ENCODE results near the gene FAM89A.
A peak's percentile ranks its signal among the peaks of the same experiment; 100 is the strongest.
"Not testable (repeated sequence)": the region's sequence is repeated elsewhere in the genome, so short reads cannot be mapped to it uniquely, and the experiment has no call there.

The FAM89A gene

DNA sequence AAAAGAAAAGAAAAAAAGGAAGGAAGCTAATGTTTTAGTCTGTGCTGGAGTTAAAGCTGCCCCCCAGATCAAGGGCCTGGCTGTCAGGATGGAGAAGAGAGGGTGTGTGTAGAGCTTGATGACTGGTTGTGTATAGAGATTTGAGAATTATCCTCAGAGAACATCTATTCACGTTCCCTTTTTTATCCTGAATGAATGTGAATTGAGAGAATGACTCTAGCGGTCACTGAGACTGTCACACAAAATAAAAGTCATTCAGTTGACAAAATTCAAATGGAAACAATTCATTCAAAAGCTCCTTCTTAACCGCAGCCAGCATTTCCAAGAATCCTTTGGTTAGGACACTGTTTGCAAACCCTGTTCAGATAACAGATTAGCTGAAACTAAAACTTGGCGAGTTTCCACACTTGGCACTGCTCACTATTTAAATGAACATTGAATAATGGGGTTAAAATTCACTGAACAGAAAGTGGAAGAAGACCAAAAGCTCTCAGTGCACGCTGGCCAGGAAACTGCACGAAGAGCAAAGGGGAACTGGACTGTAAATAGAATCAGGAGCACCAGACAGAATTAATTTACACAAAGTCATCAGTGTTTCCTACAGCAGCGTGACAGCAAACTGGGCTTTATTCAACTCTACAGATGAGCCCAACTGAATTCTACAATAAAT is 13.6 kb upstream of the FAM89A start:
- peak; percentile 33 for DNase-seq

- no peak for DNase-seq
Measured at GRCh38 chr1:231052777-231053176, 12.7 kb upstream of the FAM89A start.

DNA sequence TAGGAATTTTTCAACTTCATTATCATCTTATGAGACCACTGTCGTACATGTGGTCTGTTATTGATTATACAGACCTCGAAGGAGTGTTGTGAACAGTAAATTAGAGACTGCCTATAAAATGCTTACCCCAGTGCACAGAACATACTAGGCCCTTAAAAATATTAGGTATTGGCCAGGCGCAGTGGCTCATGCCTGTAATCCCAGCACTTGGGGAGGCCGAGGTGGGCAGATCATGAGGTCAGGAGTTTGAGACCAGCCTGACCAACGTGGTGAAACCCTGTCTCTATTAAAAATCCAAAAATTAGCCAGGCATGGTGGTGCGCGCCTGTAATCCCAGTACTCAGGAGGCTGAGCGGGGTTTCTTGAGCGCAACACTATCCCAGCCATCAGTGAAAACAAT is 10.9 kb upstream of the FAM89A start:
- DNase-seq = not testable (repeated sequence)

- DNase-seq = no peak
Measured at GRCh38 chr1:231050395-231050794, 10.3 kb upstream of the FAM89A start.

GRCh38 chr1:231049121-231049979 is 9.3 kb upstream of the FAM89A start:
- DNase-seq = no peak

DNA sequence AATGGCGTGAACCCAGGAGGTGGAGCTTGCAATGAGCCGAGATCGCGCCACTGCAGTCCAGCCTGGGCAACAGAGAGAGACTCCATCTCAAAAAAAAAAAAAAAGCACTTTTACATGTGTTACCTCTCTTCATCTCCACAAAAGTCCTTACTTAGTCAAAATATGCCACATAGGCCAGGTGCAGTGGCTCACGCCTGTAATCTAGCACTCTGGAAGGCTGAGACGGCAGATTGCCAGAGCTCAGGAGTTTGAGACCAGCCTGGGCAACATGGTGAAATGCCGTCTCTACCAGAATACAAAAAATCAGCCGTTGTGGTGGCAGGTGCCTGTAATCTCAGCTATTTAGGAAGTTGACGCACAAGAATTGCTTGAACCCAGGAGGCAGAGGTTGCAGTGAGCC is 8.4 kb upstream of the FAM89A start:
- not testable (repeated sequence) for DNase-seq

- not testable (repeated sequence) for DNase-seq
Measured at GRCh38 chr1:231047529-231047928, 7.5 kb upstream of the FAM89A start.

DNA sequence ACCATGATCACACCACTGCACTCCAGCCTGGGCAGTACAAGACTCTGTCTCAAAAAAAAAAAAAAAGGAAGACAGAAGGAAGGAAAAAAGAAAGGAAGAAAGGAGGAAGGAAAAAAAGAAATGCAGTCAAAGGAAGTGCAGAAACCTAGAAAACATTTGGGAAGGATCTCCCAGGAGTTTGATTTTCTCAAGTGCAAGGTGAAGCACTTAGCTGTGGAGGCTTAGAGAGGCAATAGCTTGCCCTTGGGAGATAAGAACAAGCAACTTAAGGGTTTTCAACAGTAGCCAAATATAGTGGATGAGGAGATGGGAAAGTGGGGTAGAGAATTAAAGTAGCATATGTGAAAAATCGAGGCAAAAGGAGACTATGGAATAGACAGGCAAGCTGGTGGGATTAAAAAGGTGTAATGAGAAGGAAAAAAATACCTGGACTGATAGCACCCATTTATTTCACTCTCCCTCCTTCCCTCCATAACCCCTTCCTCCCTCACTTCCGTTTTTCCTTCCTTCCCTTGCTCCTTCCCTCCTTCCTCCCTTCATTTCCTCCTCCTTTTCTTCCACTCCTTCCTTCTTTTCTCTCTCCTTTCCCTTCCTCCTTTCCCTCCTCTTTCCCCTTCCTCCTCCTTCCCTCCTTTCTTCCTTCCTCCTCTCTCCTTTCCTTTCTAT is 6.8 kb upstream of the FAM89A start:
- no peak for DNase-seq

DNA sequence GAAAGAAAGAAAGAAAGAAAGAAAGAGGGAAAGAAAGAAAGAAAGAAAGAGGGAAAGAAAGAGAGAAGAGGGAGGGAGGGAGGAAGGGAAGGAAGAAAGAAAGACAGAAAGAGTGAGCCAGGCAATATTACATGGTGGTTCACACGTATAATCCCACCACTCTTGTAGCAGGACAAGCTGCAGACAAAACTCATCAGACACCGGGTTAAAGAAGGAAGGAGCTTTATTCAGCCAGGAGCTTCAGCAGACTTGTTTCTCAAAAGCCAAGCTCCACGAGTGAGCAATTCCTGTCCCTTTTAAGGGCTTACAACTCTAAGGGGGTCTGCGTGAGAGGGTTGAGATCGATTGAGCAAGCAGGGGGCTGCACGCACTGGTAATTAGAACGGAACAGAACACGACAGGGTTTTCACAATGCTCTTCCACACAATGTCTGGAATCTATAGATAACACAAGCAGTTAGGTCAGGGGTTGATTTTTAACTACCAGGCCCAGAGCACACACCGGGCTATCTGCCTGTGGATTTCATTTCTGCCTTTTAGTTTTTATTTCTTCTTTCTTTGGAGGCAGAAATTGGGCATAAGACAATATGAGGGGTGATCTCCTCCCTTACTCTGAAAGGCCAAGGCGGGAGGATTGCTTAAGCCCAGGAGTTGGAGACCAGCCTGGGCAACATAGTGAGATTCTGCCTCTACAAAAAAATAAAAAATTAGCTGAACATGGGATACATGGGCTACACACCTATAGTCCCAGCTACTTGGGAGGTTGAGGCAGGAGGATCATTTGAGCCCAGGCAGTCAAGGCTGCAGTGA is 6.1 kb upstream of the FAM89A start:
- not testable (repeated sequence) for DNase-seq

DNA sequence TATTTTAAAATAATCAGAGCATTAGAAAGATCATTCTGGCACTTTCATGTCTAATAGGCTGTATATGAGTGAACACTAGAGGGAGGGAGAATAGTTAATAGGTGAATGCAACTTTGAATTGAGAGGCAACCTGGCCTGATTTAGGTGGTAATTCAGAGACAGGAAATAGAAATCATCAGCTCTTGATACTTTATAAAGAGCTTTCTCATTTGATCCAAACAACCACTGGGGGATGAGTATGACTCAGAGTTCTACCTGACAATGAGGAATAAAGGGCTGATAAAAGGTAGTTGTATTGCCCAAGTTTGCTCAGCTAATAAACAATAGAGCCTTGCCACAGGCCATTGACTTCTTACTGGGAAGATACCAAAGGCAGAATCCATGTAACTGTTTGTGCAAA is 5.2 kb upstream of the FAM89A start:
- no peak for DNase-seq

GRCh38 chr1:231044588-231044987 is 4.5 kb upstream of the FAM89A start:
- no peak for DNase-seq

DNA sequence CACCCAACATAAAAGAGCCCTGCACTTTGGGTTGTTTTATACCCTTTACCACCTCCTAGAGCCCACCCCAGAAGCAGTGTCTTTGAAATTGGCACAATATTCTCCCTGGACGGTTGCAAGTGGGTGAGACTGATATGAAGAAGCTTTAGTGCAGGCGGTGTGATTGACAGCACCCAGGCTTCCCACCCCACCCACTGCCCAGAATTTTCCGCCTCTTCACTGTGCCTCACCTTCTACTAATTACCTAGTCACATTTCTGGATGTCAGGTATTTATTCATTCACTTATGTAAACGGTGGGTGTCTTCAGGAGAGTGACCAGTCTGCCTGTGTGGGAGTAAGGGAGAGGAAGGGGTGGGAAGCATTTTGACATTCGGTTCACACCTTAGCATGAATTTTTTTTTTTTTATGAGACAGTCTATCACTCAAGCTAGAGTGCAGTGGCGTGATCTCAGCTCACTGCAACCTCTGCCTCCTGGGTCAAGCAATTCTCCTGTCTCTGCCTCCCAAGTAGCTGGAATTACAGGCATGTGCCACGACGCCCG is 1.7 kb upstream of the FAM89A start:
- DNase-seq = no peak

GRCh38 chr1:231040800-231041718 is 1.0 kb upstream of the FAM89A start:
- DNase-seq = no peak

DNA sequence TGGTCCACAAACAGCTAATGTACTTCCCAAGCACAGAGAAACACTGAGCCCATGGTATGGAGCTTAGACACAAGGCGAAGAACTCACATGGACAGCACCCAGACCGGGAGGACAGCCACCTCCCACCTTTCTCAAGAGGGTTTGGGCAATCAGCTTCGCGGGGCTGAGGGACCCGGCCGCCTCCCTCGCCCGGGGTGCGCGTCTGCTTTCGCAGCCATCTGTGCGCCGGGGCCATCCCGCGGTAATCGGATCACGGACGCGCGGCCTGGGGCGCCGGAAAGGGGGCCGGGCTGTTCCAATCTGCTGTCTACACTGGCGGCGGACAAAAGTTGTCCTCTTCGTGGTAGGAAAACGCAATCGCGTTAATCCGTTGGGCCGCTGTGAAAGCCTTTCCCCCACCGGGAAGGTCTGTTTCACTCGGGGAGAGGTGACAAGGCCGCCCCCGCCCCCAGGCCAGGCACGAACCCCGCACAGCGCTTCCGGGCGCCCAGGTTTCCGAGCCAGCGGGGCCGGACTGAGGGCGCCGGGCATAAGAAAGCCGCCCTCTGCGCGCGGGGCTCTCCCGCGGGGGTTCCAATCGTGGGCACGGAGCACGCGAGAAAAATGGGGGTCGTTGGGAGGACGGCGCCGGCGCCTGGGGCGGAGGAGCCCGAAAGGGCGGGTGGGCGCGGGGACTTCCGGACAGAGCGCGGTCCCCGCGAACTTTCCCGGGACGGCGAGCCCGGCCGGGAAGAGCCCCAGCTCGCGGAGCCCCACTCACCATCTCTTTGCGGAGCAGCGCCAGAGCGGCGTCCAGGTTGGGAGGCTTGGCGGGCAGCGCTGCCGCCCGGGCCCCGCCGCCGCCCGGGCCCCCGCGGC is 664 bp downstream of the FAM89A start:
- no peak for DNase-seq

GRCh38 chr1:231037585-231038517 is 2.2 kb downstream of the FAM89A start:
- no peak for DNase-seq

DNA sequence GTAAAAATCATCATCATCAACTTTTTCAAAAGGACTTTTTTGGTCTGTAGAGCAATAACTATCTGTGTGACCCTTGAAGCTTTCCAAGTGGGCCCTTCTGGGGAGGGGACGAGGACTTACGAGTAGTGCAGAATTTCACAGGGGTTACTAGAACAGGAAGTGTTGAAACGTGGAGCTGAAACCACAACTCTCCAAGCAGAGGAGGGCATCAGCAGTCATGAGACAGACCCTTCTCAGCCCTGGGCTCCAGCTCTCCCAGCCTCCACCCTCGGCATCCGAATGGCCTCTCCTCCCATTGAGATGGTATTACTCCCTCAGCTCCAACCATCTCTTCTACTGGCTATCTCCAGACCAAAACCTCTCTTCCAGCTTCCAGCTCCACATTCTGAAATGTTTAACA is 3.6 kb downstream of the FAM89A start:
- DNase-seq = no peak

- no peak for DNase-seq
Measured at GRCh38 chr1:231035799-231036198, 4.3 kb downstream of the FAM89A start.

DNA sequence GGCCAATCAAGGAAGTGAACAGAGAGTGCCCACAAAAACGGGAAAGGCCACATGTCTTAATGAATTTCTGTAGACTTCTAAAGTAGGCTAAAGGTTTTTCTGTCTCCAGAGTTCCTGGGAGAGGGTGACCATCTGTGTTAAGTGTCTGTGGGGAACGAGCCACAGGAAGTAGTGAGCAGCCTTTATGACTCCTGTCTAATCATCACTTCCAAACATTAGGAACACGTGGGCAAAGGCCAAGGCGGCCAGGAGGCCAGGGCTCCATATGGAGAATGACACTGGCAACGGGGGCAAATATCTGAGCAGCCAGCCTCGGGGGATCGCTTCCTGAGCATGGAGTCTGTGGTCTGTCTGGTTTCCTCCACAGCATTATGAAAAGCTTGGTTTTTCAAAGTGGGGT is 7.1 kb downstream of the FAM89A start:
- DNase-seq = no peak

DNA sequence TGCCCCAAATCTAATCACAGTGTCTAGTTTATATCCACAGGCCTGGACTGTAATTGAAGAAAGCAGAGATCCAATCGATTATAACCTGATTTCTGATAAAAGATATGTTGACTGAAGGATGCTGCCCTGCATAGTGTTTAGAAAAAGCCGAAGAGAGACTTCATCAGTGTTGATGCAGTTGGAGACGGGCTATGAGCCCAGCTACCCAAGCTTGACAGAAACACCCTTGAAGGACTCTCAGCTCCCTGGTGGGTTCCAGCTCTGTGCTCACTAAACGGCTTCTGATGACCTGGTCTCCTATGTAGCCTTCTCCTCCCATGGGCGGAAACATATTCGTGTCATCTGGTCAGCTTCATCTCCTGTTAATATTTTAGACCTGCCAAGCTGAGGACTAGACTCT is 10.2 kb downstream of the FAM89A start:
- DNase-seq = no peak
